Measurements from ENCODE around the gene KRT34.
"Not testable (repeated sequence)": the region's sequence is repeated elsewhere in the genome, so short reads cannot be mapped to it uniquely, and the experiment has no call there.

KRT34 gene

DNA sequence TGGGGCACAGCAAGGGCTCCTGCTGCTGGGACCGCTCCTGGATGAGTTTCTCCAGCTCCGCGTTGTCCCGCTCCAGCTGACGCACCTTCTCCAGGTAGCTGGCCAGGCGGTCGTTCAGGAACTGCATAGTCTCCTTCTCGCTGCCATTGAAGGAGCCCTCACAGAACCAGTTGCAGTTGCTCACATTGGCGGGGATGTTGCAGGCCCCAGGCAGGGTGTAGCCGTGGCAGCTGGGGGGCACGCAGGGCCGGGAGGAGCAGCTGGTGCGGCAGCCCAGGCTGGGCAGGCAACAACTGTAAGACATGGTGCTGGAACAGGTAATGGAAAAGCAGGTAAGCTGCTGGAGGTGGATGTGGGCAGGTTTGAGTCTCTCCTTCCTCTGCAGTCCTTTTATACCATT is at the start of gene KRT34:
KRT34 (minus strand) TSS at position 364 of the 400 bp plus-strand sequence; CDS start at position 304, 60 bp downstream.
- DNase-seq (ENCODE audit: low read depth, low spot score), result not testable (repeated sequence)

DNA sequence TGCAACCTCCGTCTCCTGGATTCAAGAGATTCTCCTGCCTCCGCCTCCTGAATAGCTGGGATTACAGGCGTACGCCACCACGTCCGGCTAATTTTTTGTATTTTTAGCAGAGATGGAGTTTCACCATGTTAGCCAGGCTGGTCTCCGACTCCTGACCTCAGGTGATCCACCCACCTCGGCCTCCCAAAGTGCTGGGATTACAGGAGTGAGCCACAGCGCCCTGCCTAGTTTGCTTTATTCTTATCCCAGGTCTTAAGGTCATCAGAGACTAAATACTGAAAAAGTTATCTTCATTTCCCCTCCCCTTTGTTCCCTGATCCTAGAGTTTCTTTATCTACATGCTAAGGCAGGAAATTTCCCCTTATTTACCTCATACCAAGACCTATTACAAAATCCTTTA is 48.3 kb upstream of the KRT34 start:
- not testable (repeated sequence) for DNase-seq (ENCODE audit: low read depth, low spot score)

DNA sequence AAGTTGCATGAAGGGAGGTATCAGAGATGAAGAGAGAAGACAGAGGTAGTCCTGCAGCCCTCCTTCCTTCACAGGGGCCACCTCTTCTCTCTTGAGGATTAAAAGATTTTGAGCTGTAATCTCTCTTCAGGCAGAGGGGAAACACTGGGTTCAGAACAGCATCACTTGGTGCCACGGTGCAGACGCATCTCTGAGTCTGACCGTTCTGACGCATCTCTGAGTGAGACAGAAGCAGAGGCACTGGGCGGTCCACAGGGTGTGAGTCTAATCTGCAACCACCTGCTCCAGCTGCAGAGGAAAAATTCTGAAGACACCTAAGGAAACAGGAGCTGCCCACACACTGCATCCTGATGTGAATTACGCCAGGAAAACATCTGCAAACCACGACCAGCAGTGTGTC is 47.6 kb upstream of the KRT34 start:
- DNase-seq (ENCODE audit: low read depth, low spot score), result no peak

DNA sequence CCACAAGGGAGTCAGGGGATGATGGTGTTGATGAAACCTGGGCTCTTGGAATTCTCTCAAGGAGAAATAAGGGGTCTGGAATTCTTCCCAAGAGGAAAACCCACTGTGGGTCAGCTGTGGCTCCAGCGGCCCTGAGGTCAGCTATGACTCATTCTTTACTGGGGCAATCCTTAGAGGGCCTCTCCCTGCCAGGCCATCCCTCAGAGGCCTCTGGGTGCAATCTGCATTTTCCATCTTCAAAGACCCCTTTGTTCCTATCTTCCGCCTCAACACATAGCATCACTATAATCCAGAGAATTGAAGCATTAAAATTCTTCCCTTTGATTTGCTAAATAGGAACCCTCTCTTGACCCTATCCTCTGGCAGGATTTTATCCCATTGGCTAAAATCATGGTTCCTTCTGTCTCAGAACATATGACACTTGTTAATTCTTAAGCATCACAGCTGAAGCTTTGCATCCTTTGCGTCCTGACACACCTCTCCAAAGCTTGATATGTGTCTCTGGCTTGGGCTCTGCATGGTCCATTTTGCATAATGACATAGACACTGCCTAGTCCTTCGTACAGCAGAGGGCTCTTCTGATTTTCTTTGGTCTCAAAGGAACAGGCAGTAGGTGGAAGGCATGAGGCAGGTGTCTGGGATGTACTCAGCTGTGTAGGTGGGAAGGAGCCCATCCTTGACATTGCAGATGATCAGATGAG is 46.6 kb upstream of the KRT34 start:
- DNase-seq (ENCODE audit: low read depth, low spot score), result no peak

DNA sequence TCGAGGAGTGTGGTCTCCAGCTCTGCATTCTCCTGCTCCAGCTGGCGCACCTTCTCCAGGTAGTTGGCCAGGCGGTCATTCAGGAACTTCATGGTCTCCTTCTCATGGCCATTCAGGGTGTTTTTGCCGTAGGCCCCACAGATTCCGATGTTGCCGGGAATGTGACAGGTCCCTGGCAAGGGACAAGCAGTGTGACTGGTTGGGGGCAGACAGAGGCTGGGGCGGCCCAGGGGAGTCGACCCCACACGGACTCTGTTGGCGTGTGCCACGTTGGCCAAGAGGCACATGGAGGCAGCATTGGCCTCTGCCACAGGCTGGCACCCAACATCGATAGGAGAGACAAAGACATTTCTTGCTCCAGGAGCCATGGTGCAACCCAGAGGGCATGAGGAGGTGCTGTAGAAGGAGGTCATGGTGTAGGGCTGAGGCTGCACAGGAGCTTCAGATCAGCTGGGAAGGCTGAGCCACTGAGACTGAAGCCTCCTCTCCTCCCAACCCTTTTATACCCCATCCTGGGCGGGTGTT is 42.1 kb upstream of the KRT34 start, which contains the start of gene KRT37:
KRT37 (minus strand) TSS at position 475 of the 525 bp plus-strand sequence; CDS start at position 413, 62 bp downstream.
- no peak for DNase-seq (ENCODE audit: low read depth, low spot score)

DNA sequence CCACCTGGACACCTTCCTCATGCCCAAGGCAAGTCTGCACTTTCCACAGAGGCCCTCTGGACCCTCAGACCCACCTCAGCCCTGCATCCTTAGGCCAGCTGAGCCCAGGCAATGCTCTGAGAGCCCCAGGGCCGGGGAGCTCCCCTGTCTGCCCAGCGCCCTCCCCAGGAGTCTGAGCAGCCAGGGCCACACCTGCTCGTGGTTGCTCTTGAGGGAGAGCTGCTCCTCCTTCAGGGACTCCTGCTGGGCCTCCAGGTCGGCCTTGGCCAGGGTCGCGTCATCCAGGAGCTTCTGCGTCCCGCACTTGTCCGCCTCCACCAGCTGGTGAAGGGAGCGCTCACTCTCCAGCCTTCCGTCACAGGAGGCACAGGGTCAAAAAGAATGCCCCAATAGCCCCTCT is 40.5 kb upstream of the KRT34 start:
- DNase-seq (ENCODE audit: low read depth, low spot score), result not testable (repeated sequence)

DNA sequence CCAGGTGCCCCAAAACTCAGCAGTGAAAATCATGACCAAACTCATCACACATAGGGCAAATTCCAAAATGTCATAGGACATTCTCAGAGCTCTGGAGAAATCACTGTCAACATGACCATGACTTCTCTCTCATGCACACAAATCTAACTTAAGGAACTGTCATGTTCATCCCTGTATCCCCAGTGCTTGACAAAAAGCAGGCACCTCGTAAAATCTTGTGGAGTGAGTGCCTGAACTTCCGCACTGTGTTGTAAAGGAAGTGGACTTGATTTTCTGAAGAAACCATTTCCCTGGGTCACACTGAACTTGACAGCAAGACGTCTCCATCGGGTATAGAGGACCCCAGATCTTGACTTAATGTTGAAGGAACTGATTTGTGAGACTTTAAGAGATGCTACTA is 39.5 kb upstream of the KRT34 start:
- DNase-seq (ENCODE audit: low read depth, low spot score), result no peak

DNA sequence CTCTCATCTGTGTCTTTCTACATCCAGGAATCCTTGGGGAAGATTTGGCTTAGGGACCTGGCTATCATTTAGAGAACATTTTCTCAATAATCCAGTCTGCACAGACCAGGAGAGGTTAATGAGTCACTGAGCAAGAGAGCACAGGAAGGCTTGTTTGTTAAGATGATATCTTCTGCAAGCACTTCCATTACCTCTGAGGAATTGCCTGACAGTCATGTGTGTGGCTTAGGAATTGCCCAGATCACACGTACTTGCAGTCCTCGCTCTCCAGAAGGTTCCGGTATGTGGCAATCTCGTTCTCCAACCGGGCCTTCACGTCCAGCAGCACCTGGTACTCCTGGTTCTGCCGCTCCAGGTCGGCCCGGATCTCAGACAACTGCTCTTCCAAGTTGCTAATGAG is 39.0 kb upstream of the KRT34 start:
- no peak for DNase-seq (ENCODE audit: low read depth, low spot score)

DNA sequence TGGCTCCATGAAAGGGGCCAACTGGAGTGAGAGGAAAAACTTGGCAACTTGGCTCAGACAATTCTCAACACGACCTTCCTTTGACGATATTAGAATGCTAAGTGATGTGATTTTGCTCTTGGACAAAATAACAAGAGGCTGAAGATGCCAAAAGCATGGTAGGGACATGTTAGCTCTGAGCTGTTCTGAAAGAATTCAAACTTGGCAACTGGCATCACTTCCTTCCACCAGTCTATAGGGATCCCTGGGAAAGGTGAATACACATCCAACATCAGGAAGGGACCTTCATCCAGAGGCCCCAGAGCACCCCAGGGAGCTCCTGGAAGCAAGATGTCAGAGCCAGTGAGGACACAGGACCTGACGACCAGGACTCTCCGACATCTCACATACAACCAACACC is 38.0 kb upstream of the KRT34 start:
- no peak for DNase-seq (ENCODE audit: low read depth, low spot score)

DNA sequence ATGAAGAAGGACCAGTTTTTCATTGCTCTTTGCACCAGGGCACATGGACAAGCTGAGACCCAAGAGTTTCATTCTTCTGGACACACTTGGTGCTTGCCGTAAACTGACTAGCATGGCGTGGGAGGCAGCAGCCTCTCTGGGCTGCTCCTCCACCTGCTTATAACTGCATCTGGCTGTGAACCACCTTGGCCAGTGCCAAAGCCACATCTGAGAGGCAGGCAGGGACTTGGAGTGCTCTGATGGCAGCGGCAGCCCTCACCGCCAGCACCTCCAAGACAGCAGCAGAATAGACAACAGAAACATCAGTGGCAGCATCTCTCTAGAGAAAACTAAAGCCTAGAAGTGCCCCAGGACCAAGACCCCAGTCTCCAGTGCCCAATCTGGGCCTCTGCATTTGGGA is 37.6 kb upstream of the KRT34 start:
- DNase-seq (ENCODE audit: low read depth, low spot score), result no peak

DNA sequence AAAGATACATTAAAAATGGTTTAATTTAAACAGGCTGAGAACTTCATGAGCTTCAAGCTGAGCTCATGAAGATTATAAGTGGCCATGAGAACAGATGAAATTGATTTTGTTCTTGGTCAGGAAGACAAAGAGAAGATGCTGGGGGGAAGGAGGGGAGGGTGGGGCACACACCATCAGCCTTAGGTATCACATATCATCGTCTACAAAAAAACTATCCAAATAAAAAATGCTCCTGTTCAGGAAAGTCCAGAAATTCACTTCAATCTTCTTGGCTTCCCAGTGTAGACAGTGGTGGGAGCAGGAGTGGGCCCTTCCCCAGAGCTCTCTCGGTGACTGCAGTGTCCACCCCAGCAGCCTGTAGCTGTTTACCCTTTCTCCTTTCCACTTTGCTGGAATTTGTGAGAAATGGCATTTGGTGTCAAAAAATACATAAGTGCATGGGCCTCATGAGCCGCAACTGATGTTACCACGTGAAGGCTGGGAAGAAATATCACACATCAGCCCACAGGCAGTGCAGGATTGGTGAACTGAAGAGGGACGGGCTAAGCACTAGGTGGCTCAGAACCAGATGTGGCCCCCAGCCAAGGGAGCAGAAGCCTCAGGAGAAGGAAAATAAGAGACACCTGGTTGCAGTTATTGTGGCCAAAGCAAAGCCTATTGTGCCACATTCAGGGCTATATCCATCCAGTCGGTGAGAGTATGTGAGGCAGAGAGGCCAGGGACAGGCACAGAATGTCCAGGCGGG is 36.2 kb upstream of the KRT34 start:
- no peak for DNase-seq (ENCODE audit: low read depth, low spot score)

DNA sequence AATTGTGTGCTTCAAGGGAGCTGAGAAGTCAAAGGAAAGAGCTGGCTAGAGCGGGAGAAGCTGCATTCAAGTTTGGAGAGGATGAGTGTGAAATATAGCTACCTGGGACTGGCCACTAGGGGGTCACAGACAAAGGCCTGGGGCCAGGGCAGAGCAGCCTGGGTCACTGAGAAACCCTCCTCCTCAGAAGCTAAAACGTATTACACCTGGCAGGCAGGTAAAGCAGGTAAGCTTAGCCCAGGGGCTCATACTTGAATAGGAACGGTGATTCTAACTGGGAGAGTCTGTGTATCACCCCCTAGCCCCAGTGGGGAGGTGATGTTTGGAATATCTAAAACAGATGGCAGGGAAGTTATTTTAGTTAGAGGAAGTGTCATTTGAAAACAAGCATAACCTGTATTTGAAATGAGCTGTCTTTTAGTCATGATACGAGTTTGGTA is 35.5 kb upstream of the KRT34 start:
- DNase-seq (ENCODE audit: low read depth, low spot score), result no peak

DNA sequence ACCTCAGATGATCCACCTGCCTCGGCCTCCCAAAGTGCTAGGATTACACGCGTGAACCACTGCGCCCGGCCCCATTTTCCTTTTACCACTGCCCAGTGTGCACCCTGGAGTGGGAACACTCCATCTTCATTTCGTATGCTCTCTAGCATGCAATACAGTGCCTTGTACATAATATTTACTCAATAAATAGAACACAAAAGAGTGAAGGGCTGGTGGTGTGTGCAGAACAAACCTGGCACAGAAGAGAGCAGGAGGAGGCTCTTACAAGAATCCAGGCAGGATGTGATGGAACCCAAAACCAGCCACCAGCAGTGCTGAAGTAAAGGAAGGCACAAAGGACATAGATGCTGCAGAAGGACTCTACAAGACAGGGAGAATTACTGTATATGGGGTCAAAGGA is 35.0 kb upstream of the KRT34 start:
- no peak for DNase-seq (ENCODE audit: low read depth, low spot score)

DNA sequence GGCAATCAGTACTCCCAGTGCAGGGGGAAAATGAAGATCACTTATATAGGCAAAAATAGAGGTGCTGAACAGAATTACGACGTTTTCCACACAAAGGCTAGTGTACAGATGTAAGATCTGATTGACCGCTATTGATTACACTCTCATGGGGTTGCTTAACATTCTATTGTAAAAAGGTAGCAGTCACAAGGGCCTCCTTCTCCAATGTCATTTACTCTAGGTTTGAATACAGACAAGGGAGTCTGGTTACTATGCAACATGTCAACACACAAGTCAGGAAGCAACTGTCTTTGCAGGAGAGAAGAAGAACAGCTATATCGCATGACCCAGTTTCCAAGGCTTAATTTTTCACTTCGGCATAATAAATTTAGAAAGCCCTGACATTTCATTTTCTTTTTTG is 34.4 kb upstream of the KRT34 start:
- no peak for DNase-seq (ENCODE audit: low read depth, low spot score)

DNA sequence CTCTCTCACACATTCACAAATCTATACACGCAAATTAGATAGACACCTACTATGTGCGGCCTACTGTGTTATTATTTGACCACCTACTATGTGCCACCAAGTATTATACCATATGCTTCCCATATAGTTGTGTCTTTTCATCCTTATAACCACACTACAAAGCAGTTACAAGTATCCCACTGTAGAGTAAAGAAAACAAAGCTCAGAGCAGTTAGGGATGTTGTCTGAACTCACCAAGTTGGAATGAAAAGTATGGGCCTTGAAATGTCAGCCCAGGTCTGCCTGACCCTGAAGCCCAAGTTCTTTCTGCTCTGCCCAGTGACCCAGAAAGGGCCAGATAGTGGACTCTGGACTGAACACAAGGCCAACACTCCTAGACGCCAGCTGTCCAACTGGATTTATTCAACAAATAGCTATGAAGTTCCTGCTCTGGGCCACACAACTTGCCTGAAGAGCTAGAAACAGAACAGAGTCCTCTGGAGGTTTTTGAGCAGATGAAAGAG is 33.8 kb upstream of the KRT34 start:
- no peak for DNase-seq (ENCODE audit: low read depth, low spot score)

DNA sequence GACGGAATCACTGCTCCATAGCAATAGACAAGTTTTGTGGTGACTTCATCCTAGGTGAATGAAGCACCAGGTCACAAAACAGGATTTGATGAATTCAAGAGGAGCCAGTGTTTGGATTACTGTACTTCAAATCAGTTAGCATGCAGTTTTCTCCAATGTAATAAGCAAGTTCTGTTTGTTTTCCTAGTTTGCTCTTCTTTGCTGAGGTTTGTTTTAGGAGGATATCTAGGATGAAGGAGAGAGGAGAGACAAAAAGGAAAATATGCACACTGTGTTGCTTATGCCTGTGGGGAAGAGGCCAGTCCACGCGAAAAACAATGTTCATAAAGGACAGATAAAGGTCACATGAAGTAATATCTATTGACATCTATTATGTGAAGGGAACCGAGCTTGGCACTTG is 33.3 kb upstream of the KRT34 start:
- no peak for DNase-seq (ENCODE audit: low read depth, low spot score)

DNA sequence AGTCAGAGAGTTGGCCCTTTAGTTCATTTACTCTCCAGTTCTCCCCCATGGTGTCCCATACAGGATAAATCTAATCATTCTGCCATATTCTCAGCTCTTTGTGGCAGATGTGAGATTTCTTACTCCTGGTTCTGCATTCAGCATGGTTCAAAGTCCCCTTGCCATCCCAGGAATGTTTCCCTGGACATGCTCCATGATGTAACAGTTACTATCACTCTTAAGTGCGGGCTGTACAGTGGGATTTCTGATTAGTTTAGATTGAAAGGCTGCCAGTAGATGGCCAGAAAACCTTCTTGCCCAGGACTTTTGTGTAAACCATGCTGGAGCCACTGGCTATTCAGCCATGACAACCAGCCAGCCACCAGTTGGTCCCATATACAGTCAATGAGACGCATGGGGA is 31.9 kb upstream of the KRT34 start:
- no peak for DNase-seq (ENCODE audit: low read depth, low spot score)

DNA sequence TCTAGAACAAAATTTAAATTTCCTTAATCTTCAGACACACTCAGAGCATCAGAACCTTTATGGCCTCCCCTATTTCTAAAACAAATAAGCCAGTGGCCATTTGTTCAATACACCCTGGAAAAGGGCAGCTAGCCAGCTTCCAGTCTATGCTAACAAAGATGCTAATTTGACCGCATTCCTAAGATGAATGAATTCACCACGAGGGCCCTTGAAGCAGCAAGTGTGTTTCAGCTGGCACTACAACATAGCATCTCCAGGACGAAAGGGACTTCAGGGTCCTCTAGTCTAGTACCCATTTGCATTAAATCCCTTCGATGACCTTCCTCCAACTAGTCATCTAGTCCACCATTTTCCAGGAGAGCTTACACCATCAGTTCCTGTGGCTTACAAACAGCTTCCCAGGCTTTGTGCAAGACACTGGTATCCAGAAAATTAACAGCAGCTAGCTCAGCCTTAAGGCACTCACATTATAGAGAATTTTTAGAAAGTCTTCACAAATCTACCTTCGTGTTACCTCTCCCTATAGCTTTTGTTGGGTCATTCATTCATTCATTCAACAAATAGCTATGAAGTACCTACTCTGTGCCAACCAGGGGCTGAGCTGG is 31.3 kb upstream of the KRT34 start:
- no peak for DNase-seq (ENCODE audit: low read depth, low spot score)

DNA sequence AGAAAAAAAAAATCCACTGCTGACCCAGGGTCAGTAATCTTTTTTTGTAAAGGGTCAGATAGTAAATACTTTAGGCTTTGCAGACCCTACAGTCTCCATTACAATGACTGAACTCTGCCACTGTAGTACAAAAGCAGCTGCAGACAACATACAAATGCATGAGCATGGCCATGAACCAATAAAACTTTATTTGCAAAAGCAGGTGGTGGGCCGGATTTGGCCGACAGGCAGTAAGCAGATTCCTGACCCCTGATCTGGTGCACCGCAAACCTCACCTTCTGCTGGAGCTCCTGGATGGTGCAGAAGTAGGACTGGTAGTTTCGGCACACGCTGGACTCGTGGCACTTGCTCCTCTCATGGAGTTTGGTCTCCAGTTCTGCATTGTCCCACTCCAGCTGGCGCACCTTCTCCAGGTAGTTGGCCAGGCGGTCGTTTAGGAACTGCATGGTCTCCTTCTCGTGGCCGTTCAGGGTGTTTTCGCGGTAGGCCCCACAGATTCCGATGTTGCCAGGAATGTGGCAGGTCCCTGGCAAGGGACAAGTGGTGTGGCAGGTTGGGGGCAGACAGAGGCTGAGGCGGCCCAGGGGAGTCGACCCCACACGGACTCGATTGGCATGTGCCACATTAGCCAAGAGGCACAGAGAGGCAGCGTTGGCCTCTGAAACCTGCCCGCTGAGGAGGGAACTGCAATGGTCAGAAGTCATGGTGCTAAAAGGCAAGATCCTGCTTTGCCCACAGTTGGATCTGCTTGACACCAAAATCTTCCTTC is 29.1 kb upstream of the KRT34 start:
- DNase-seq (ENCODE audit: low read depth, low spot score), result no peak

DNA sequence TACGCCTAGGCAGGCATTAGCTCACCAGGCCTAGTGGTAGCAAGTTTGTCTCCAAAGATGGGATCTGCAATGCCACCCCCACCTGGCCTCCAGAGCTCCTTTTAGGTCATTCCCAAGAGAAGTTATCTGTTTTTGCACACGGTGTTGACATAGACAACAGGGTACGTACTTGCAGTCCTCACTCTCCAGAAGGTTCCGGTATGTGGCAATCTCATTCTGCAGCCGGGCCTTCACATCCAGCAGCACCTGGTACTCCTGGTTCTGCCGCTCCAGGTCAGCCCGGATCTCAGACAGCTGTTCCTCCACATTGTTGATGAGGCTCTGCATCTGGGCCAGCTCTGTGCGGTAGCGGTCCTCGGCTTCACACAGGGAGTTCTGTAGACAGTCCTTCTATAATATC is 25.1 kb upstream of the KRT34 start:
- DNase-seq (ENCODE audit: low read depth, low spot score), result no peak

DNA sequence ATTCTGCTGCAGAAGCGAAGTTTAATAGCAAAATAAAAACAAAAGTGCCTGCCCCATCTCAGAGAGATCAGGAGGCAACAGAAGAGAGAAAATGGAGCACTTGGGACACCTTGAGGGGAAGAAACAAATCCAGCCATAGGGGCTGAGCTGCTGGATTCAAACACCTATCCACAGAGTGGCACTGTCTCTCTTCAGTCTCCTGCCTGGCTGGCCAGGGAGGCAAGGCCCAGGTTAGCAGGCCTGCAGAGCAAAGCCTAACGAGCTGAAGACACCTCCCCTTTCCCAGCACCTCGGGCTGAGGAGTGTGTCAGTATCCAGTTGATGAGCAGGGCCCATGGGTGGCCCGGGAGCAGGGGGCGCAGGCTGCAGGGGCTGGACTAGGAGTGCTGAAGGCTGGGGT is 24.1 kb upstream of the KRT34 start:
- no peak for DNase-seq (ENCODE audit: low read depth, low spot score)
